ENCODE data around the gene PPP2R5C. TPM values are rescaled to one million over a fixed set of nuclear protein-coding genes. Genes with fewer than 3 reads are reported as not detected.

PPP2R5C gene
- polyA plus RNA-seq, 1 donor from 2014 or later = 111 TPM

- no peaks in the 10 kb centered on the region for H4K20me1 ChIP-seq (ENCODE audit: insufficient read depth)
- H3F3A ChIP-seq (ENCODE audit: insufficient read depth, low read length, poor library complexity, severe bottlenecking) = no peaks in the 10 kb centered on the region
- H2AFZ ChIP-seq (ENCODE audit: low read depth, low read length) = no peak overlapping the region
- no peak overlapping the region for H3K27ac ChIP-seq (ENCODE audit: low read length)
- H3K9ac ChIP-seq (ENCODE audit: low read length) = no peak overlapping the region
- H3K4me2 ChIP-seq (ENCODE audit: low read length) = no peak overlapping the region
- no peaks in the 10 kb centered on the region for H3K9me2 ChIP-seq (ENCODE audit: insufficient read depth, low read length)
- H3K79me2 ChIP-seq (replicated peaks; ENCODE audit: insufficient read depth, low read length) = no peaks in the 10 kb centered on the region
- H3K9me3 ChIP-seq (ENCODE audit: low read length) = no peaks in the 10 kb centered on the region
- TF ChIP-seq SMC3 (conservative IDR thresholded peaks at IDR 0.05; ENCODE audit: poor library complexity) (no peak), RAD21 (conservative IDR thresholded peaks at IDR 0.05) (no peak), REST (IDR thresholded peaks at IDR 0.05; ENCODE audit: borderline replicate concordance) (no peak), EP300 (conservative IDR thresholded peaks at IDR 0.05; ENCODE audit: poor library complexity, severe bottlenecking) (no peak), POLR2AphosphoS5 (IDR thresholded peaks at IDR 0.05) (no peak), TAF1 (IDR thresholded peaks at IDR 0.05; ENCODE audit: low read depth) (no peak)
- no peaks in the 10 kb centered on the region for H3K27me3 ChIP-seq (ENCODE audit: insufficient read depth, low read depth, low read length)
- H3K4me3 ChIP-seq (ENCODE audit: low read length) = no peak overlapping the region
- no peaks in the 10 kb centered on the region for H3K36me3 ChIP-seq (ENCODE audit: insufficient read depth, low read length)
Observed at GRCh38 chr14:101927859-101928258, 166.3 kb downstream of the PPP2R5C start.

GRCh38 chr14:101928415-101928841 lies 166.9 kb downstream of the PPP2R5C start:
- Histone ChIP-seq H3K4me3 (ENCODE audit: low read length) (no peak overlapping the region), H3K9ac (ENCODE audit: low read length) (no peak overlapping the region), H3K27ac (ENCODE audit: low read length) (no peak overlapping the region), H3K27me3 (ENCODE audit: insufficient read depth, low read depth, low read length) (no peaks in the 10 kb centered on the region), H2AFZ (ENCODE audit: low read depth, low read length) (no peak overlapping the region), H3K9me2 (ENCODE audit: insufficient read depth, low read length) (no peaks in the 10 kb centered on the region), H4K20me1 (ENCODE audit: insufficient read depth) (no peaks in the 10 kb centered on the region), H3K36me3 (ENCODE audit: insufficient read depth, low read length) (no peaks in the 10 kb centered on the region), H3K4me2 (ENCODE audit: low read length) (no peak overlapping the region), H3K9me3 (ENCODE audit: low read length) (no peaks in the 10 kb centered on the region), H3K79me2 (replicated peaks; ENCODE audit: insufficient read depth, low read length) (no peaks in the 10 kb centered on the region), H3F3A (ENCODE audit: insufficient read depth, low read length, poor library complexity, severe bottlenecking) (no peaks in the 10 kb centered on the region)
- no peak for TF ChIP-seq REST (IDR thresholded peaks at IDR 0.05; ENCODE audit: borderline replicate concordance)

- H3F3A ChIP-seq (ENCODE audit: insufficient read depth, low read length, poor library complexity, severe bottlenecking) = no peaks in the 10 kb centered on the region
- no peak overlapping the region for H3K4me2 ChIP-seq (ENCODE audit: low read length)
- H3K27ac ChIP-seq (ENCODE audit: low read length) = no peak overlapping the region
- no peaks in the 10 kb centered on the region for H3K79me2 ChIP-seq (replicated peaks; ENCODE audit: insufficient read depth, low read length)
- no peak overlapping the region for H2AFZ ChIP-seq (ENCODE audit: low read depth, low read length)
- no peaks in the 10 kb centered on the region for H4K20me1 ChIP-seq (ENCODE audit: insufficient read depth)
- no peaks in the 10 kb centered on the region for H3K27me3 ChIP-seq (ENCODE audit: insufficient read depth, low read depth, low read length)
- H3K4me3 ChIP-seq (ENCODE audit: low read length) = no peak overlapping the region
- H3K9ac ChIP-seq (ENCODE audit: low read length) = no peak overlapping the region
- H3K9me2 ChIP-seq (ENCODE audit: insufficient read depth, low read length) = no peaks in the 10 kb centered on the region
- no peaks in the 10 kb centered on the region for H3K36me3 ChIP-seq (ENCODE audit: insufficient read depth, low read length)
- no peak for TF ChIP-seq EP300 (conservative IDR thresholded peaks at IDR 0.05; ENCODE audit: poor library complexity, severe bottlenecking)
- no peak for TF ChIP-seq CTCF (IDR thresholded peaks at IDR 0.05; ENCODE audit: poor library complexity, severe bottlenecking)
- no peak for TF ChIP-seq MXI1 (conservative IDR thresholded peaks at IDR 0.05; ENCODE audit: poor library complexity, severe bottlenecking)
- no peak for TF ChIP-seq TAF1 (IDR thresholded peaks at IDR 0.05; ENCODE audit: low read depth)
- no peak for TF ChIP-seq RAD21 (conservative IDR thresholded peaks at IDR 0.05)
- TF ChIP-seq EZH2 (IDR thresholded peaks at IDR 0.05; ENCODE audit: borderline replicate concordance, insufficient read depth, low read length, poor library complexity, severe bottlenecking) = no peak
- TF ChIP-seq POLR2AphosphoS5 (IDR thresholded peaks at IDR 0.05) = no peak
- no peaks in the 10 kb centered on the region for H3K9me3 ChIP-seq (ENCODE audit: low read length)
Observed at GRCh38 chr14:101929096-101929495, 167.6 kb downstream of the PPP2R5C start.
